GM19467 (cell line): ENCODE results near the gene LAPTM4A.
A peak's percentile ranks its signal among the peaks of the same experiment; 100 is the strongest.
"Not testable (repeated sequence)": the region's sequence is repeated elsewhere in the genome, so short reads cannot be mapped to it uniquely, and the experiment has no call there.

ENCODE experiments used
- ATAC-seq: cut with Tn5 transposase; IDR thresholded peaks from one replicate; pipeline ENCODE4 v1.9.1; 2021; ENCODE audit warnings: mild to moderate bottlenecking, moderate library complexity; ENCODE audit not compliant: unreplicated experiment

Gene LAPTM4A

DNA sequence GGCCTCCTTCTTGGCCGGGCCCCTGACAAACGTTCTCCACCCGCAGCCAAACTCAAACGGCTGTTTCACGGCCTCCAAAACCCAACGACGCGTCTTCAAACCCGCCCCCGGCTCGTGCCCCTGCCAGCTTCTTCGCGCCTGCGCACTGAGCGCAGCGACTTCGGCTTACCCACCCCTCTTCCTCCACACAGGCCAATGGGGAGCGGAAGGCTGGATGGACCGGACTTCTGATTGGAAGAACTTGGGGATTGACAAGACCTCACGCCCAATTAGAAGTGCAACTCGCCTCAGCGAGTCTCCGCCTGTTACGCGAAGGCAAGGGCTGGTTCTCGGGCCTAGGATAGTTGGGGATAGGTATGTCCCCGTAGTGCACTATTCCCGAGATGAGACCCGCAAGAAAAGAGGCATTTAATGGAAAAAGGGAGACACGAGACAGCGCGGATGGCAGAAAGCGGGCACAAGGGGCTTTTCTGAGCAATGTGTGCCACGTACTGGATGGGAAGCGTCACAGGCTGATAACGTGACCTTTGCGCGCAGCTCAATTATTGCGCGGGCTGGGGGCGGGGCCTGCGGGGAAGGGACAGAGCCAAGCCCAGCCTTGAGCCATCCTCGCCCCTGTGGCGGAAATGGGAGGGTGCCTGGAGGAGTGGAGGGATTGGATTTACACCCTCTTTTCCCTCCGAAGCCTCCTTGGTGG is at the start of gene LAPTM4A:
LAPTM4A (minus strand) TSS at position 97 of the 697 bp plus-strand sequence. CDS start 108 bp downstream, outside the sequence.
- ATAC-seq, result peak; percentile 97

DNA sequence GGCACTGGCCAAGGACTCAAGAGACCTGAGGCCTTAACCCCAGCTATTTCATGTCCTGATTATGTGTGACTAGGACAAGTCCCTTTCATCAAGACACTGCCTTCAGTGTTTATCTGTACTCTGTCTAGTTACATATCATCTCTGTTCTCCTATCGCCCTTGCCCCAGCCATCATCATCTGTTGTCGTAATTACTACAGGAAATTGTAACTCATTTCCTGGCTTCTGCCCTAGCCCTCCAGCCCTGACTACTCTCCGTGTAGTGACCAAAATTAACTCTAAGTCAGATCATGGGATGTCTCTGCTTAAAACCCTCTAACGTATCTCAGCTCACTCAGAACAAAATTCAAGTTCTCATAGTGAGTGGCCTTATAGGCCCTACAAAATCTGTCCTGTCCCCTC is 49.3 kb upstream of the LAPTM4A start:
- no peak for ATAC-seq

DNA sequence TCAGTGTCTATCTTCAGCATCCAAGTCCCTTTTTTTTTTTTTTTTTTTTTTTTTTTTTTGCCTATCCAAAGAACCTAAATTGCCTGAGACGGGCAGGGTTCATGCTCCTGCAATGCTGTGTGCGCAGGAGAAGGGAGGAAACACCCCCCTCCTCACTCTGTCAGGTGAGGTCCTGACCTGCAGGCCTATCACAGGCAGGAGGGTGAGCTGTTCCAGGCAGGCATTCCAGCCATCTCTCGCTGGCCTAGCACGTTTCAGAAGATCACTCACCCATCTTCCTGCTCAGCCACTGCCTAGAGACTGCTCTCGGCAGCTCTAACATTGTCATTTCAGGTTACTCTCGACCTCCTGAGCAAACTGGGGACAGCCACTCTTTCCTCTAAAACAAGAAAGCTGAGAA is 48.4 kb upstream of the LAPTM4A start:
- no peak for ATAC-seq

DNA sequence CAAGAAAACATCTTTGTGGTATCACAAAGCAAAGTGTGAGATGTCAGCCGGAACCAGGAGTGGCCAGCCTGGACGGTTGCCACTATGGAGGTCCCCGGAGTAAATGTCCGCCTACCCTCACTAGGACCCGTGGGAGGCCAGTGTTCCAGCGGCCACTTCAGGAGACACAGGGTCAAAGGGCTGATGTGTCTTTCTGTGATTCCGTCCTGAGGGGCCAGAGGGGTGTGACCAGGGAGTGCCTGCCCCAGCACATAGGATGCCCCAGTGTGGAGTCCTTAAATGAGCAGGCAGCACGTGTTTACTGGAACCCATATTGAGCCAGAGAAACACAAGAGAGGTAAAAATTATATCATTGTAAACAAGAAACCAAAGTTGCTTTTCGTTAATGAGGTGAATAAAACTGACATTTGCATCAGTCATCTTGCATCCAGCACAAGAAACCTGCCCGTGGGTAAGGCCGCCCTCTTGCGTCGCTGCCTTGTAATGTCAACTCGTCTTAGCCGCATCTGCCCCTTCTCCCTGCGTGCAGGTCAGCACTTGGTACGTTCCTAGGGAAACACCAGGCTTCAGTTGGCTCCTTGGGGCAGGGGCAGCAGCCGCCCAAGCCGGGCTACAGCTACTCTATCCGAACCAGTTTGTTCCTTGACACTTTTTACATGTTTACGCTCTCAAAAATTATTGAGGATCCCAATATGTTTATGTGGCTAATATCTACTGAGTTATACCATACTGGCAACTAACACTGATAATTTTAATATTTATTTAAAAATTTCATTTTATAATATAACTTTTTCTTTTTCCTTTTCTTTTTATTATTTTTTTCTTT is 46.7 kb upstream of the LAPTM4A start:
- ATAC-seq, result peak; percentile 82

DNA sequence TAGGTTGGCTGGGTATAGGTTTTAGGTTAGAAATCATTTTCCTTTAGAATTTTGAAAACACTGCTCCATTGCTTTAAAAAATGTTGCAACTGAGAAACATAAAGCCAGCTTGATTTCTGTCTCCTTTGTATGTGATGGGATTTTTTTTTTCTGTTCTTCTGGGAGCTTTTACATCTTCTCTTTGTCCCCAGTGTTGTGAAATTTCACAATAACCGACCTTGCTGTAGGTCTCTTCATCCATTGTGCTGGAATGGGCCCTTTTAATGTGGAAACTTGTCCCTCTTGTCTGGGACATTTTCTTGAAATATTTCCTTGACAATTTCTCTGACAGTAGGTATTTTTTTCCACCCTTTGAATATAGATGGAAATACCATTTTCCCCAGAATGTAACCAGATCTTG is 44.0 kb upstream of the LAPTM4A start:
- ATAC-seq, result no peak

DNA sequence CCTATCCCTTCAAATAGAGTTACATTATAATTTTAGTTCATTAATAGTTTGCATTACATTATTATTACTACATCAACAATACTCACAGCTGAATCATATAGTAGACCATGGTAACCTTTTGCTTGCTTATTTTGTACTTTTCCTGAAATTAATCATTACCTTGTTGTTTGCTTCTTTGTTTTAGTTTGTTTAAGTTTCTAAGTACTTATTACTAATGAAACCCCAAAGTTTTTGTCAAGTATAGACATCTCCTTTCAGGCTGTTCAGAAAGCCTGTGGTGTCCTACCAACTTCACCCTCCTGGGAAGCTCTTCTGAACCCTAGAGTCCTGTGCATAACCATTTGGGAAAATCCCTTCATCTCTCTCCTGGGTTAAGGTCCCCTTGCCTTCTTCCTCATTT is 43.5 kb upstream of the LAPTM4A start:
- ATAC-seq, result no peak

DNA sequence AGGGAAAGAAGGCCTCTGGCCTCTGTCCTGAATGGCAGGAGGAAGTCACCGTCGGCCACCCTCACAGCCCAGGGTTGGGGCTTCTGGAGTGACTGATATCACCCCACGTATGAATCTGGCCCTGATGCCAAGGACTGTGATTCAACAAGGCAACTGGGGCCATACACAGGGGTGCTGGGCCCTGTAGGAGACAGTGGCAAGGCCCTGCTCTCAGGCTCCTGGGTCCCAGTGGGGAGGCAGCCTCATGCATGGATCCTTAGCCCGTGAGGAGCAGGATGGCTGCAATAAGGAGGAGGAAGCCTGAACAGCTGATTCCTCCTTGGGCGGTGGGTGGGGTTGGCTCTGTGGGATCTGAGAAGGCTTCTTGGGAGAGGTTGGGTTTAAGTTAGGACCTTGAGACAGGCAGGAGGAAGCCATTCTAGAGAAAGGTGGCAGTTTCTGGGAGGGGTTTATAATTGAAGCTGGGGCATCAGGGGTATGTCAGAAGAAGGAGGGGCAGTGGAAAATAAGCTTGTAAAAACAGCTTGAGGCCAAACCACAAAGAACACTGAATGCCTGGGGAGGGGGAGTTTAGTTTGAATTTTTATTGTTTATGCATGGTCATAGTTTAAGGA is 42.8 kb upstream of the LAPTM4A start:
- ATAC-seq, result no peak

DNA sequence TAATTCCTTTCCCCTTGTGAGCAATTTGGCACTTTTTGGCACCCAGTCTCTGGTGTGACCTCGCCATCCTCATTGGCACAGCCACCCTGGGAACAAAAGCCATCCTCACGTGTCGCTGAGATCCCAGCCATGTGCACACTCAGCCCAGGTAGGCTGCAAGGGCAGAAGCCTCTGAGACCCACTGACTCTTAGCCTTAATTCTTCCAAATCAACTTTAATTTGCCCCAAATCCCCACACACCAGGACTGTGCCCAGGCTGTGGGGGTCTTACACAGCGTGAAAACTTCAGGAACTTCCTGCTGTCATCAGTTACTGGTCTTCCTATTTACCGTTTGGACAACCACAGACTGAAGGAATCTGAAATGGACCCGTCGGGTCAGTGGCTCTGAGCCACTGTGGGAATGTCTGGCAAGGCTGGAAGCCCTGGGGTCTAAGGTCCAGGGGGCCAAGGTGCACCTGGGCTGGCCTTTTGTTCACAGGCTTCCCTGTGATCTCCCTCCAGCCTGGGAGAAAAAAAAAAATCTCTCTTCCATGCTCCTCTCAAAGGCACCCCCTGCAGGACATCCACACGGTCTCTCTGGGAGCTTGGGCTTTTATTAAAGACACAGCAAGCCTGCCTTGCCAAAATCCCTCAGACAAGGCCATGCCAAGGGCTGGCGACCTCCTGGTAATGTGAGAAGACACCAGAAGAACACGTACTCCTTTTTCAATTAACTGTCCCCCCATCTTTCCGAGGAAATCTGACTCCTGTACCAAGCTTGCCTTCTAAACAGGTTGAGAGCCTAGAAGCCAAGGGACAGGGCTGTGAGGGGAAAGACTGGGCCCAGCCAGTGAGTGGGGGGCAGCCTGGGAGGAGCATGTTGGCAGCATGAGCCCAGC is 42.1 kb upstream of the LAPTM4A start:
- no peak for ATAC-seq

DNA sequence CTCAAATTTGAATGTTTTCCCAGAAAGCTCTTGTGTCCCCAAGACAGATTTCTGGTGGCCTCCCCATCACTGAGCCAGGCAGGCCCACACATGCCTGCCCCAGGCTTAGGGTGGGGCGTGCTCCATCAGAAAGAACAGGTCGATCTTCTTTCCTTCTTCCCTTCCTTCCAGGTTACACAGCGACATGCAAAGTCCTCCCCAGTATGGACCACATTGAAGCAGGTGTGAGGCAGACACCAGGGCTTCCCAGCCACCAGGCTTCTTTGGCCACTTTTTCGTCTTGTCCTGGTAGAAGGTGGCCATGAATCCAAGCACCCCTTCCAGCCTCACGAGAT is 41.4 kb upstream of the LAPTM4A start:
- no peak for ATAC-seq

DNA sequence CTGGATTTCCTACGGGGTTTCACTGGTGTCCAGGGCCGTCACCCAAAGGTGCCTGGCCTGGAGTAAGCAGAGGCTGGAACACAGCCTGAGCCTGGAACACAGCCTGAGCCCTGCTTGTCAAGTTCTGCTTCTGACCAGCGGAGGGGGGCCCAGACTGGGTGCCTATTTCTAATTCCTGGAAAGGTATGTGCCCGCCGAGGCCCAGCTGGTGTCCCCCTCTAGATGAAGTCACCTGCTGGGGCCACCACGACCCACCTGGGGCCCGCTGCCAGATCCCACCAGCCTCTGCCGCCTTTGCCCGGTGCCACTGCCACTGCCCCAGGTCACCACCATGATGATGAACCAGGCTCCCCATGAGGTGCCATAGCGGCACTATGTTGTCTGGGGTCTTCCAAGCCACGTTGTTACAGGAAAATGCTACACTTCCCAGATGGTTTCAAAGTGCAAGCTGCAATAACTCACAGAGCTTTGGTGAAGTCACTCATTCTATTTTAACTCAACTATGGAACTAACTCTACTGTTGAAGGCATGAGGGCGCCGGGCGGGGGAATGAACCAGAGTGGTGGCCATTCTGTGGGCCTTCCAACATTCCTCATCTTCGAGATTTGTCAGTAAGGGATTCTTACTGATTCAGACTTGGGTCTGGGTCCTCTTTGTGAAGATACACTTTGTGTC is 40.9 kb upstream of the LAPTM4A start:
- no peak for ATAC-seq

DNA sequence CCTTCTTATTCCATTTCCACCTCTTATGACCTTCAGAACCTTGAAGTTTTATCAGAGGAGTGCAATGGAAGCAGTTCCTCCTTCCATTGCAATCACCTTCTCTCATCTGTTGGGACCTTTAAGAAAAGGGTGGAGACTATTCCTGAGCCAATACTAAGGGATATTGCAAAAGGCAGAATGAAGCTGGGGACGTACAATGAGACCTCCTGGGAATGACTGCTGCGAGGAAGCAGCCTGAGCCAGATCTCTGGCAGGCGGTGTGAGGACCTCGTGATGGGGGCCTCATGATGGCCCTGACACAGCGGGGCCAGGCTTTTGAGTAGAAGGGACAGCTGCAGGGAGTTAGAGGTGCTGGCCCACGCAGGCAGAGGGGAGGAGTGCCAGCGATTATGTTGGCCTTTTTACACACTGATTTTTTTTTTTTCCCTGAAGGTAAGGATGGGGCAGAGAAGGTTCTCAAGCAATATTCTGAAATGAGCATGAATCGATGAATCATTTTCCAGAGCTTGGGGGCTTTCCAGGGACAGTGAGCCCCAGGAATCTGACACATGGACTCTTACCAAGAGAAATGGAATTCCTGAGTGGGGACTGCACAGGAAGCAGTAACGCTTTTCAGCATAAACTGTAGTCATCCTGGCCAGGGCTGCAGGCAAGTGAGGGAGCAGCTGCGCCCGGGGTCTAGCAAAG is 40.0 kb upstream of the LAPTM4A start:
- no peak for ATAC-seq

DNA sequence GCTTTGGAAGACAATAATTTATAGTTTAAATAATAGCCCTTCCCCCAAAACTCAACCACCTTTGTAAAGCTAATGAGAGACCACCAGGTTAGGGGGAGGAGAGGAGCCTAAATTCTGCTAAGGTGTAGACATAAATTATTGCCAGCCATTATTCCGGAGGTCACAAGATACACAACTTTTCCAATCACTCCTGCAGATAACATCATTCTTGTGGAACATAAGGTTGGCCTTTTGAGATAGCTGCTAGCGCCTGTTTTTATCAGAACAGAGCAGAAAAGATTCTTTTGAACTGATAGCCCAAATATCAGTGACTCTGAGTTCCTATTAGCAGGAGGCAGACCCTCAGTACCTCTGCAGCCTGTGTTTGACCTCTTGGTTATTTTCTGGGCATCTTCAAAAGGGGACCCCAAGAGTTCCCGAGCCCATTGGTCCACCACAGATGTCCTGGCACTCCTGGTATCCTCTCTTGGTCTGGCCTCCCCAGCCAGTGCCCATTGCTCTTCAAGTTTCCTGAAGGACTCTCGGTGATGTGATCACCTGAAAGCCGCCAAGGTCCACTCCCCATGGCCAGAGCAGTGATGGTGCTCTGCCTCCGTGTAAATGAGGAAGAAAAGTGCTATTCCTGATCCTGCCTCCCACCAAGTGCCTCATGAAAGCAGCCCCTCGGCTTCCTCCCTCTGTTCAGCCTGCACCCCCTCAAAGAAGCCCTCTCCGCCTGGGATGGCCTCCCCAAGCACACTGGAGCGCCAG is 38.5 kb upstream of the LAPTM4A start:
- no peak for ATAC-seq

DNA sequence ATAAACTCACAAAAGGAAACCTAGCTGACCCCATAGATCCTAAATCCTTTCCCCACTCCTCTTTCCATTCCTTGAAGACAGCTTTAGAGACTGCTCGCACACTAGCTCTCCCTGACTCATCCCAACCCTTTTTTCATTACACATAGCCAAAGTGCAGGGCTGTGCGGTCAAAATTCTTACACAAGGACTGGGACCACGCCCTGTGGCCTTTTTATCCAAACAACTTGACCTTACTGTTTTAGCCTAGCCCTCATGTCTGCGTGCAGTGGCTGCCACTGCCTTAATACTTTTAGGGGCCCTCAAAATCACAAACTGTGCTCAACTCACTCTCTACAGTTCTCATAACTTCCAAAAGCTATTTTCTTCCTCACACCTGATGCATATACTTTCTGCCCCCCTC is 34.5 kb upstream of the LAPTM4A start:
- ATAC-seq, result not testable (repeated sequence)

DNA sequence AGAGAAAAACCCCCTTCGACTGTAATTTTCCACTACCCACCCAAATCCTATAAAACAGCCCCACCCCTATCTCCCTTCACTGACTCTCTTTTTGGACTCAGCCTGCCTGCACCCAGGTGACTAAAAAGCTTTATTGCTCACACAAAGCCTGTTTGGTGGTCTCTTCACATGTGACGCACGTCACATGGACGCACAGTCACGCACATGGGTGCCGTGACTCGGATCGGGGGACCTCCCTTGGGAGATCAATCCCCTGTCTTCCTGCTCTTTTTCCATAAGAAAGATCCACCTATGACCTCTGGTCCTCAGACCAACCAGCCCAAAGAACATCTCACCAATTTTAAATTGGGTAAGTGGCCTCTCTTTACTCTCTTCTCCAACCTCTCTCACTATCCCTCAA is 31.4 kb upstream of the LAPTM4A start:
- ATAC-seq, result not testable (repeated sequence)

DNA sequence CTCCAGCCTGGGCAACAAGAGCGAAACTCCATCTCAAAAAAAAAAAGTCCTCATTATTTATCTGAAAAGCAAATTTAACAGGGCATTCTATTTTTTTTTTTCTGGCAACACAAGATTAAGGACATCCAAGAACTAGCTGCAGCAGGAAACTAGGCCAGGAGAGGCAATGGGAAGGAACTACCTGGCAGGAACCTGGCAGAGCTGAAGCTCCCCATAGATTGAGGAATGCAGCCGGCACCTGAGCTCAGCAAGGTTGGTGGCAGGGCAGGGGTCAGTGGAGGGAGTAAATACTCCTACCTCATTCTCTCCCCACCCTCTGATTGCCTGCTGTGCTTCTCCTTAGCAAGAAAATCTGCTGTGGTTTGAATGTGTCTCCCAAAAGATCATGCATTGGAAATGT is 30.4 kb upstream of the LAPTM4A start:
- no peak for ATAC-seq

DNA sequence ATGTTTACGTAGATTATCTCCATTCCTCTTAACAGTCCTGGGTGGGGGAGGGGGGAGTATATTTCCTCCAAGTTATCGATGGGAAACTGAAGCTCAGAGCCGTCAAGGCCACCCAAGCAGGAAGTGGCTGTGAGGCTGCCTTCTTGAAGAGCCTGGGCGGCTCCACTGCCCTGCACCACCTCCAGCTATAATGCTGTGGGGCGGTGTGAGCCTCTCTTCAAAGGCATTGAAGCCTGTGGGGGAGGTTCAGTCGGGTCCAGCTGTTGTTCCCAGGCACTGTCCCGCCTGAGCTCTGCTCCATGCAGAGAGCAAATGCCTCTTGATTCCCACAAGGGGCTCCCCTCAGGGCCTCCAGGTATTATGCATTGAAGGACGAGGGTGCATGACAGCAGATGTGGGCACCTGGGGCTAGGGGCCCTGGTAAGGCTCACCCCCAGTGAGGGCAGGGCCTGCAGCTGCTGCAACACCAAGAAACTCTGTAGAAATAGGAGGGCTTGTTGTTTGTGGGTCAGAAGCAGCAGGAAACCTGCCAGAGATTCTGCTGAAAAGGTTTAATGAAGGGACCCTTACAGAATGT is 29.5 kb upstream of the LAPTM4A start:
- ATAC-seq, result no peak

DNA sequence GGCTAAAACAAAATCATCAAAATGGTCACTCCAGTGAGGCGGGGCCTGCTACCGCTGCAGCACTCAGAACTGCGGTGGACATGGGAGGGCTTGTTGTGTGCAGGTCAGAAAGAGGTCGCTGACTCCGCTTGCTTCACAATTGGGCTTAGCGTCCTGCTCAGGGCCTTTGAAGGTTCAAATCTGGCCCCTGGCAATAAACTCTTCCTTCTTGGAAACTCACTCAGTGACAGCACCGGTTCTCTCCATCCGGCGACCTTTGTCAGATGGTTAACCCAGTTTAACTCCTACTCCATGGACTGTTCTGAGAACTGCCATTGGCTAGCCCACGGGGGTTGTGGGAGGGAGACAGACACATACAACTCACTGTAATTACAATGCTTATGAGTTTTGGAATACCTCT is 29.0 kb upstream of the LAPTM4A start:
- no peak for ATAC-seq

DNA sequence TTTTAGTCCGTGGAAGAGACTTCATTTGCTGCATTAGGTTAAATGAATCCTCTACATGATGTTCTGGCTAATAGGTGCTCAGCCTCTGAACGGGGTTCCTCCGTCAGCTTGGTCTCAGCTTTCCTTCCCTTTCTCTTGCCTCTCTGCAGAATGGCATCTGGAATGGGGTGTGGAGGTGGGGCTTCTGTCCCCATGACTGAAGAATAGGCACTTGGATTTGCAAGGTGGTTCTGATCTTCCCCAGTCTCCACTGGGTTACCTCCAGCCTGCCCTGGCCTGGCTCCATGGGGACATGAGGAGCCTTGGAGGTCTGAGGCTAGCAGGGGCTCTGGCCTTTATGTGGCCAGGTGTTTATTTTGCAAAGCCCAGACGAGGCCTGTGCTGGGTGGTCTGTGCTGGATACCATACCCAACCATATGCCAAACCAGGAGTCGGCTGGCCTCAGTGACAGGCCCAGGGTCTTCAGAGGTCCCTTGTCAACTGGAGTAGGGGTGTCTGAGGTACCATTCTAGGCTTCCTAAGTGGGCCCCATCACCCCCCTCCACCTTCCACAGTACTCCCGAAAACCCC is 28.2 kb upstream of the LAPTM4A start:
- ATAC-seq, result no peak
